OCI-M2 (cell line): ENCODE results near the gene INPP4B.

Experiments
- DNase-seq: peaks from one replicate; lab custom pipeline; 2025; ENCODE audit not compliant: unreplicated experiment; lab: John Stamatoyannopoulos, UW

The INPP4B gene

DNA sequence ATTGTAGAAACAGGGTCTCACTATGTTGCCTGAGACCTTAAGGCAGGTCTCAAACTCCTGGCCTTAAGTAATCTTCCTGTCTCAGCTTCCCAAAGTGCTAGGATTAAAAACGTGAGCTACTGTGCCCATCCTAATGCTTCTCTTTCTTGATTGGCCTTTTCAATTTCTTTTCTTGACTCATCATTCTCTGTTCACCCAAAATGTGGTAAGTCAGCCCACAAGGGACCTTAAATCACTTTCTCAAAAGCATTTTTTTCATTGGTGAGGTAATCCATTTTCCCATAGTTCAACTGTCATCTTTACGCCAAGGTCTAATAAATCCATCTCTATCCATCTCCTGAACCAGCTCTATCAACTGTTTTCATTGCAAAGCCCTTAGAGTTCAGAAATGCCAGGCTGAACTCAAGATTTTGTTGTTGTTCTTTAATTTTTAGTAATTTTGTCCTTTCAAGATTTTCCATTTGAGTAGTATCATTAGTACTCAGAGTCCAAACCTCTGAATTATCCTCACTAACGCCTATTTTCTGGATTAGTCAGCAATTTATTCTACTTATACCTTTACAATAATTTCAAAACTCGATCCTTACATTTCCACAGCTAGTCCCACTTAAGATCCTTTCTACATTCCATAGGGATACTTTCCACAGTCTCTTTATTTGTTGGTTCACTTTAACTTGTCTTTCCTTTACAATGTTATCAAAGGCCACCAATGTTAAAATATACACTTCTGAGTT is 681.2 kb downstream of the INPP4B start:
- no peak for DNase-seq

DNA sequence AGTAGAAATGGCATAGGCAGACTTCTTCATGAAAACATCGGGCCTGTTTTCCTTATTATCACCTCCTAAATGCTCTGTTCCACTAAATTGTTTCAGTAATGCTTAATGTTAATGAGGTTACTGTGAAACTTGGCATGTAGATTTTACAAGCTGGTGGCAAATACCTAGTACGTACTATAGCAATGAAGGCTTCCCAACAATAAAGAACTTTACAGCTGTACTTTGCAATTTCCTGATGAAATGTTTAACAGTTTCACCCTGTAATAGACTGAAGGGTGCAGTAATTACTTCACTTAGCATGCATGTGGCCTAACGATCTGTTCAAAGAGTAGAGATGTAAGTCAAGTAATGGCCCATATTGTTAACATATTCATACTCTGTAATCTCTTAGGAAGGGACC is 685.0 kb downstream of the INPP4B start:
- DNase-seq = no peak

DNA sequence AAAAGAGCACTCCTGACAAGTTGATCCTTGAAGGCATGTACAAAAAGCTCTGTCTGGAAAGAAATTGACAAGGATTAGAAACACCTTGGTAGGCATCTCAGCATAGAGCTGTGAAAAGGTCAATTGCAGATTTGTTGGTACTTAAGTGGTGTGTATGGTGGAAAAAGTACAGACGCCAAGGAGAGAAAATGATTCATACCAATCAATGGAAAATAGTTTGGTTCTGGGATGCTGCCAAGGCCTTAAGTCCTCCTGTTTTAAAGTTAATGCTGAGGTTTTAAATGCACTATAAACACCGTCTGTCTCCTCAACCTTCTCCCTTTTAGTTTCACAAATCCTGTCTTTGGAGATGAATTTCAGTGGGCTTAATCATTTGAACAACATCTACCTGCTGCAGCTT is 685.6 kb downstream of the INPP4B start:
- DNase-seq = no peak

DNA sequence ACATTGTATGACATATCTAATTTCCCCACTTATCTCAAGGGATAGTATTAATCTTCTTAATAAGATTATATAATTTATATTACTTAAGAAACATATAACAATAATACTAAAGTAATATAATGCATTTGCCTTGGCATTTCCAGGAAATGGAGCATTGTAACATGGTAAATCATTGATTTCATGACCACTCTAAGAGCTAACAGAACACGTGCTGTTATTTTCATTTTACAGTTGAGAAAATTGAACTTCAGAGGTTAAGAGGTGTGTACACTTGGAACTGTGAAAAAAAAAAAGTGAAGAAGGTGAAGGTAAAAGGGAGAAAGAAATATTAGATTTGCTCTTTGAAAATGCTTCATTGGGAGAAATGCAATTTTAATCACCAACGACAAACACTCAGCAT is 687.1 kb downstream of the INPP4B start:
- no peak for DNase-seq

DNA sequence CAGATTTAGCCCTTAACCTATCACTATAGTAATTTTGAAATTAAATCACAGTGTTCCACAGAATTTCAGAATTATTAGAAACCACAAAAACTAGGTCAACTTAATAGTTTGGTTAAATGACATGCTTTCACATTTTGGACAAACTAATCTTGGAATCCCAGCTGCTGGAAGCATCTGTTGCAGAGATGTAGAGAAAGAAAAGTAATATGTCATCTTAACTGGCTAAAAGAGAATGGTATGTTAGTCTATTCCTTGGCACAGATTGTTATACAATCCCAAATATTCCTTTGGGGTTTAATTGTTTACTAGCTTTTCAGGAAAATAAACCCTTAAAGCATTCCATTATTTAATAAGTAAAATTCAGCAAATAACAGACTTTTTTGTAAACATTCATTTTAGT is 689.8 kb downstream of the INPP4B start:
- DNase-seq = no peak

DNA sequence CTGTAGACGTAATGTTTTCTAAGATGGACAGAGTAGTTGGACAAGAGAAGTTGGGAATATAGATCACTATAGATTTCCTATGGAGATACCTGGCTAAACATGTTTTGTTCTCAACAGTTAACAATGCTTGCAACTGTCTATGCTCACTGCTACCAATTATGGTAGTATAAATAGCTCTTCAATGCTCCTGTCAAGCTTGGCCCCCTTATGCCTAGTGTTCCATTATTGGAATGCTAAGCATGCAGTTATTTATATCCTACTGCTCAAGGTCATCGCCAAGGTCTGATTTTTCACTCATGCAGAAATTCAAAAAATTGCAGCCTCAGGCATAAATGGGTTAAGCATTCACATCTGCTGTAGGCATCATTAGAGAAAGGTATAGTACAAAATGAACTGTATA is 690.8 kb downstream of the INPP4B start:
- DNase-seq = no peak

DNA sequence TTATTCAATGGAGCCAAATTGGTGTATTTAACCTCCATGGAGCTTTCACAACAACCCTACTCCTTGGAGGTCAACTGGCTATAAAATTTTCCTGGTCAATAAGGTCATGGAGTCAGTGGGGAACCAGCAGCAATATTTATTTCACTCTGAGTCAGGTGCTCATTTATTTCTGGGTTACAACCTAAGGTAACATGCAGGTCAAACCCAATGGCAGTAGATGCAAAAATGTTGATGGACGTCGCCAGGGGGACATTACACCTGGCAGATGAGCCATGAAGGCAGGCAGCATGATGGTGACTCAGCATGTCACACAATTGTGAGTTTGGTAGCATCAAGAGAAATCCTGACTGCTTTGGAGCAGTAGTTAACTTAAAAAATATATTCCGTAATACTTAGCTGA is 695.6 kb downstream of the INPP4B start:
- DNase-seq = no peak

DNA sequence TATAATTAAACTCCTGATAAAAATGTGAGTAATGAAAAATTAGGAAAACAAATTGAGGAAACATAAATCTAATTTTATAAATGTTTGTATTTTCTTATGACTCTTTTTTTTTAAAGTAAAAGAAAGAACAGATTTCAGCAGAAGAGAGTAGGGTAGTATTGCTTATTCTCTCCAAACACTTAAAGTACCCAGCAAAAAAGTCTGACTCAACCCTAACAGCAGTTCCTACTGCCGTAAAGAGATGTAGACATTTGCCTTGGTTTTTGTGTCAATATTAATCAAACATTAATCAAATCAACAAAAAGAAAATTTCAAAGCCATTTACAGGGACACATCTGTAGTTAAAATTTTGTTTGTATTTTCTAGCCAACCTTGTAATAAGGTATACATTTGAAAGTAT is 701.3 kb downstream of the INPP4B start:
- DNase-seq = no peak

DNA sequence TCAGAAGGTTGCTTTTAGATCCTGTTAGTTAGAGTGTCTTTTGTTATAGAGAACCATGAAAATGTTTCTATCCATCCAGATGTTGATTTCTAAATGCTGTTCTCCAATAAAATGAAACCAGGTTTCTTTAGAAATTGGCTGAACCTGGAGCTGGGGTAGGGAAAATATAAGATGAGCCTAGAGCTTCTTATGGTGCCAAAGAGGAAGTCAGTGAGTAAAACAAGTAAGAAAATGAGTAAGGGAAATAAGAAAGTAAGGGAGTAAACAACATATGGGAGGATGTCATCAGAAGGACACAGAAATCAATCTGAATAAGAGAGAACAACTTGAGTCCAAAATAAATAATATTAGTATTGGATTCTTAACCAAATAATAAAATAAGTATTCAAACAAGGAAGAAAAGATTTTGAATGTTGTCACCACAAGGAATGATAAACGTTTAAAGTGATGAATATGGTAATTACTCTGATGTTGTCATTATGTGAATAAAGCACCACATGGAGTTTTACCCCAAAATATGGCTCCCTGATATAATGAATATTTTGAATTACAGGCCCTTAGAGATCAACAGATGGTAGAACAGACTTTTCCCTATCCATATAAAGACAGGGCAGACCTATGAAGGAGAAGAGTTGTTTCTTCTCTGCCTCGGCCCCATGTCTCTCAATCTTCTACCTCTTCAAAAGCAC is 703.6 kb downstream of the INPP4B start:
- DNase-seq = no peak

DNA sequence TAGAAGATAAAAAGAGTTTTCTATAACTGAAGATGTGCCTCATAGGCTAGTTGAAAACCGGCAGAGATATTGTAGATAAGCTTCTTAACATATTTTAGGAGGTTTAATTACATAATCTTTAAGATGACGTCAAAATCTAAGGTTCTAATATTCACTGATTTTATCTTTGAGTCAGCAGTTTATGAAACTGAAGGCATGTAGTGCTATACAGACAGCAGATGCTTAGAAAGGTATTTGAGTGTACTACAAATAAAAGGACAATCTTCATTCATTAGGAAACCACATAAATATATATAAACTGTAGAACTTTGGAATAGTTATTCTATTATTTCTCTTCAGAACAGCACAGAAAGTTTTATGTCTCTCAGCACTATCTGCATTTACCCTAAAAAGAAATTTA is 704.9 kb downstream of the INPP4B start:
- no peak for DNase-seq

DNA sequence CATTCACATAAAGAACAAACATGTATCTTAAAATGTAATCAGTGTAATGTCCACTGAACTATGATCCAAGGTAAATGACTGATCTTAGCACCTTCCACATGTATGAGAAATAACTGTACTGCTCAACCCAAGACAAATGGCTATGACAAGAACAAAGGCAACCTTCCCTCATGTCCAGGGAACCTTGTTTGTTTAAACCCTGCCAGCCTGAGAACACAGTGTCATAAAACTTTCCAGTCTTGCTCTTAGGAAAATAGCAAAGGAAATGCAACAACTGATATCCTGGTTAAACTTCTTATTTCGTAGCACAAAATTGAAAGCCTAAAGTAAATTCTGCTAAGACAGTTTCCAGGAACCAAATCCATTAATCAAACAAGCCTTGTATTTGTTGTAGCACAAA is 715.4 kb downstream of the INPP4B start:
- DNase-seq = no peak

DNA sequence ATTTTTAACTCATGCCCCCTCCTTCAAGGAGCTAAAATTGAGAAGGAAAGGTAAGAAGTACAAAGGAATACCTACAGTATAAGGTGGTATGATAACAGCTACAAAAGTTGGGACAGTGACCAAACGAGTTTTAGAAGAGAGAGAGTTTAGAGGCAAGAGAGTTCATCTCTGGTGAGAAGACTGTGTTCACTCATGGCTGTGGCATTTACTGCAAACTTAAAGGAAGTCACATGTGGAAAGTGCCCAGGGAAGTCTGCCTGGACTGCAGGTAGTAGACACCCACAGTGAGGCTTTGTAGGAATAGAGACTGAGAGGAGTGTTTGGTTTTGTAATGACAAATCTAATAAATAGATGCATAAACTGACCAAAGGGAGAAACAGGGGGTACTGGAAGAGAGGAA is 716.2 kb downstream of the INPP4B start:
- DNase-seq = no peak

DNA sequence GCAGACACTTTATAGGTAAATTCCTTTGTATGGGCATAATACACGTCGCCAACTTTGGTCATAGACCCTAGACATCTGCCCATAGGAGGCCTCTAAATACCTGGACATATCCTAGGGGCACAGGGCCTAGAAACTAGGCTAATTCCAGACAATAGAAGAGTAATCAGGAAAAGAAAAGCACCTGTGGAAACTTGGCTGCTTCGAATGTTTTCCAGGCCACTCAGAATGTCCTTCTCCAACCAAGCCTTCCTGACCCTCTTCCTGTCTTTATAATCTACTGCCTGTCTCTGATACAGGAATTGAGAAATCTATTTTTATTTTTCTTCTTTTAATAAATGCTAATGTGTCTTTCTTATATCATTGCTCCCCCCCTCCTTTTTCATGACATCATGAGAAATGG is 716.6 kb downstream of the INPP4B start:
- no peak for DNase-seq

DNA sequence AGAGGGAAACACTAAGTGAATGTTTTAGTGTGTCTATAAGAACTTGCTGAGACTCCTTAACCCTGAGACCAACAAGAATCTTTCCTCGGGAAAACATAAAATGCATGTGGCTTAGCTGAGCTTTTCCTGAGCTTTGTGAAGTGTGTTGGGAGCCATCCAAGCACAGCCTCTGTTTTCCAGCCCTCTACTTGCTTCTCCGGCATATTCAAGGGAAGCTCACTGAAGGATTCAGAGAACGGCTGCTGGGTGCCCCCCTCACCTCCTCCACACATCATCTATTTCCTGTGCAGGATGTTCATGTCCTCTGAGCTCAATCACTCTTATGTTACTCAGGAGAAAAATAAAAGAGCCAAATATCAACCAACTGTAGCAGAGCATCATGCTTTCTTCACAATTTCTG is 717.6 kb downstream of the INPP4B start:
- DNase-seq = no peak

DNA sequence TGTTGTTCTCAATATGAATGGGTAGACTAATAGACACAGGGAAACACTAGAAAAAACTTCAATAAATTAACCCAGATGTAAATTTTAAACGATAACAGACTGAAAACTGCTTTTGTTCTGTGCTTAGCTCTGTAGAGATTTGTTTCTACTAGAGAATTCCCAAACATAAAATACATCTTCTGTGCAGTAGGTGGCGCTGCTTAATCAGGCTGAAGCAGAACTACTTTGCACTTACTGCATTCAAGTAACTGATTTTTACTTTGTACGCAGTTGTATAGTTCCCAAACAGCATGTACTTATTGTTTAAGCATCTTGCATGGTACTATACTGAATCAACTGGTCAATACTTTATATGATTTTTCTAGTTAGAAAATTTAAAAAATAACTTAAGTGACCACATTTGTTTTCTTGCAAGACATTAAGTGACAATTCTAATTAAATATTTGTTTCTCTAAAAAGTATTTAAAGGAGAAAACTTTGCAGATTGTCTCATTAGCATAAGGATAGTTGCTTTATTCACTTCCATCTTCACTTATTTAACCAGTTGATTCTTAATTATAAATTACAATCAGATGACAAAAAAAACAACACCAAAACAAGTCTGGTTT is 719.1 kb downstream of the INPP4B start:
- peak; percentile 9 for DNase-seq

DNA sequence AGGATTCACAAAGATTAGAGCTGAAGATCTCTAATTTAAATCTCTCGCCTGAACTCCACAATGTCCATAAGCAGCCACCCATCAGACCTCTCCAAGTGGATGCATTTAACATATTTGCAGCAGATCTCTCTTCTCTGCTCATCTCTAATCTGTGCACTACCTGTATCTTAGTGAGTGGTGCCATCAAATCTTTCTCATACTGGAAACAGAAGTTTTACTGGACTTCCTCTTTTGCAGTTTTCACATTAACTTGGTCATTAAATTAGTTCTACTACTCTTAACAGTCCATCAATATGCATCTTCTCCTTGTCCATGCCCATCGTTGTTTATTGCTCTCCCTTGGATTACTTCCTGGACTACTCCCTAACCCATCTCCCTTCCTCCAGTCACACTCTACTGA is 721.2 kb downstream of the INPP4B start:
- DNase-seq = no peak

DNA sequence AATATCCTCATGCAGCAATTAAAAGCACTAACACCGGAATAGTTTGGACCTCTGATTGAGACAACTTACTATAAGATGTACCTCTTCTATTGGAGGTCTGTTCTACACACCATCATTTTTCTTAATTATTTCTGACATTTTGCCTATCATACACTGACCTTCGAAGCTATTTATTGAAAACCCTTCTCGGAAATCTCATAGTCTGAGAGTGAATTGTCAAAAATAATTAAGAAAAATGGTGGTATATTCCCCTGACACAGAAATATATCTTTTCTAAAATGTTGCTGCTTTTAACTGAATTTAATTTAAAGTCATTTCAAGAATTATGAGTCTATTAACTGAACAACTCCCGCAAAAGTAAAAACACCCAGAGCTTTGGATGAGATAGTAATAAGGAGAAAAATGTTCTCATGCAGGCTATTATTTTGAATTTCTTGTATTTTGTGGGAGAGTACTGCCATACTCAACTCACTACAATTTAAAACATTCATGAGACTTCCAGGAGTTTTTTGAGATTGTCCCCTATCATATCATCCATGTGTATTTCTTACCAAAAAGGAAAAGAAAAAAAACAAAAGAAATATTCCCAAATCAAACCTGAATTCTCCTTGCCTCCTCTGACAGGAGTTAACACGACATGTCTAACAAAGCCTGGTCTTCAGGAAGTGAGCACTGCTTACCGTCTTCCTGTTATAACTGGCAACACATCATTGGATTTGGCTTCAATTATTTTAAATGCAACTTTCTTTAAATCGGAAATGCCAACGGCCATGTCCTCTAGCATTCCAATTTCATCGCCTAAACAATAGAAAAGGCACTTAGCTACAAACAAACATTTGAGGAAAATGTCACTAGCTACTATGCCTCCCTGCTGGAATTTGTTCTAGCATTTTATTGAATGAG is 724.4 kb downstream of the INPP4B start:
- no peak for DNase-seq

DNA sequence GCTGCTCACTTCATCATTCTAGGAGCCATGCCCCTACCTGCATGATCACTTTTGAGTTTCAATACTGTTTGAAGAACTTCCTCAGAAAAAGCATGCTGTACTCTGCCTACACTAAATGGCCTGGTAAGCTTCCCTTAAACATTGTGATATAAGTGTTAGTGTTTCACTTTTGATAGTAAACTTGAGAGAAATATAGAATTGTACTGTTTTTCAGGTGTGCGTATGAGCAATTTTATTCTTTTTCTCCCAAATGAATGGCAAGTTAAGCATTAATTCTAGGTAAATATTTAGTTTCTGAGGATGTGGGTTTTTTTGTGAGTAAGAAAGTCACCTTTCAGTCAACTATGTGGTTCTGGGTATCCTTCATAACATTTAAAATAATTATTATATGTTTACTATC is 725.2 kb downstream of the INPP4B start:
- DNase-seq = no peak

DNA sequence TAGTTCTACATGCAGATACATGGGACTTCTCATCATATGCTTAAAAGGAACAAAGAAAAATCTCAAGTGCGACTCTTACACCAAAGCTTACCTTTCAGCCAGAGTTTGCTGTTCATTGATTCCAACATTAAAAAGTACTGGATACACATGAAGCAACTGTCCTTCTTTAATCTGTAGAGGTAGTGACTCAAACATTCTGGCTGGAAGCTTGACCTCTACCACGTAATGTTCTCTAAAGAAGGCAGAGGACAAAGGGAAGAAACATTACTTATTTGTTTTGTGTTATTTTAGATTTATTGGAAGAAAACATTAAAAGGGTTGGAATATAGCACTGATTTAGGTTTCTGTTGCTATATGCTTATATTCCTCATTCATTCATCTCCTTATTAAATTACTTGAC is 733.6 kb downstream of the INPP4B start:
- no peak for DNase-seq

DNA sequence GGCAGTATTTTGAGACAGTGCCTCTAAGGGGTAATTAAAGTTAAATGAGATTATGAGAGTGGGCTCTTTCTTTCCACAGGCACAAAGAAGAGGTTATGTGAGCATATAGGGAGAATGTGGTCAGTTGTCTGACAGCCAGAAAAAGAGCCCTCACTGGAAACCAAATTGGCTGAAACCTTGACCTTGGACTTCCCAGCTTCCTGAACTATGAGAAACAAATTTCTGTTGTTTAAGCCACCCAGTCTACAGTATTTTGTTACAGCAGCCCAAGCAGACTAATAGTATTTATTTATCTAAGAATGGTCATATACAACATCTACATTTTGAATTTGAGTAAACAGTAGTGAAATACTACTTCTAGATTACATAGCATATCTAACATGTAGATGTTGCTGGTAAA is 736.0 kb downstream of the INPP4B start:
- no peak for DNase-seq

DNA sequence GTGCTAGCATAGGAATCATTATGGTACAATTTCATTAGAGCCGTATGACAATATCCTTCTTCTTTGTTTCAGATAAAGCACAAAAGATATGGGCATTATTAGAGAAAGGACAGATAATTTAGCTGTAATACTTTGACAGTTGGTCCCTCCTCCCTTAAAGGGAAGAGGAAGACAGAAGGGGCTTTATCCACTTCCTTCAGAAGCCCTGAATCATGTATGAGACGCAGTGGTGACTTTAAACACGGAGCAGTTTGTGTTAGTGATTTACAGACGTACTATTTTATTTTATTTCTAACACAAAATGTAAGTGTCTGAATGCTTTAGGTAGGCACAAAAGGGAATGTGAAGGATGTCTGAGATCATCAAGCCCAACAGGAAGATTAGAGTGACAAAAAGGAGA is 742.1 kb downstream of the INPP4B start:
- no peak for DNase-seq

DNA sequence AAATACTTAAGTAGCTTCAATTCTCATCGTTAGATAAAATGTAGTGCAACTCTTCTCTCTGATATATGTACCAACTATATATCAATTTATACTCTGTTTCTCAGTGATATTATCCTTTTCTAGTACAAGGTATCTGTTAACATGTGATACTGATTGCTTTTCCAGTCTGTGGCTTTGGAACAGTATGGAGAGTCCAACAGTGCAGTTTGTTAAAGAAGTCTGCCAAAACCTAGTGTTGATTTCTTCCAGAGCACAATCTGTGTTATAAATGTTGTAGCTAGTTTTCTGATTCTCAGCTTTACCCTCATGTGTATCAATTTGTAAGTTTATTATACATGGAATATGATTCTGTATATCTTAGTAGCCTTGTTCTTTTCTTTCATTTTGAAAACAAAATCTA is 744.7 kb downstream of the INPP4B start:
- no peak for DNase-seq
